H1 (cell line): ENCODE results near the gene TIMM21. TPM values are rescaled to one million over a fixed set of nuclear protein-coding genes. Genes with fewer than 3 reads are reported as not detected.

Experiments used
- CTCF ChIA-PET: fragments of 300-600 bp; sonication (Branson Sonifier 250); formaldehyde crosslinking; loops from one replicate; lab custom pipeline; 2021; ENCODE audit not compliant: partially characterized antibody; lab: Charles Lee
- POLR2A ChIA-PET: fragments of 300-600 bp; sonication (Branson Sonifier 250); formaldehyde crosslinking; loops from one replicate; lab custom pipeline; 2021; ENCODE audit warnings: inconsistent platforms; ENCODE audit not compliant: partially characterized antibody; lab: Charles Lee
- DNase-seq, 2 experiments: peaks; one replicate each; pipeline versions ENCODE4 v3.0.0 to v3.0.0-alpha.2; 2010 to 2022; ENCODE audit warnings: low spot score in 2 of 2, low read depth in 1 of 2, mixed read lengths in 1 of 2
- FAIRE-seq: peaks from 2 replicates; lab custom pipeline; 2011; peaks lifted over from hg19 to GRCh38; lab: Jason Lieb, UNC
- H2AFZ ChIP-seq: 2 replicates; pipeline ENCODE4 v1.8.1; 2012; ENCODE audit warnings: low read length, inconsistent platforms
- H2AK5ac ChIP-seq: 2 replicates; pipeline ENCODE4 v1.6.1; 2013; ENCODE audit warnings: low read depth, low read length
- H2BK120ac ChIP-seq: replicated peaks from 2 replicates; pipeline ENCODE3; 2013; ENCODE audit warnings: low read depth, low read length, inconsistent platforms
- H2BK12ac ChIP-seq: 2 replicates; pipeline ENCODE4 v1.6.1; 2013; ENCODE audit warnings: low read depth, low read length
- H2BK15ac ChIP-seq: 2 replicates; pipeline ENCODE4 v1.6.1; 2013; ENCODE audit warnings: low read length
- H2BK20ac ChIP-seq: 2 replicates; pipeline ENCODE4 v1.6.1; 2013; ENCODE audit warnings: low read length
- H2BK5ac ChIP-seq: 2 replicates; pipeline ENCODE4 v1.6.1; 2013; ENCODE audit warnings: low read depth, low read length
- H3K14ac ChIP-seq: 2 replicates; pipeline ENCODE4 v1.6.1; 2013; ENCODE audit warnings: inconsistent platforms; ENCODE audit not compliant: insufficient read length
- H3K18ac ChIP-seq: 2 replicates; pipeline ENCODE4 v1.6.1; 2013; ENCODE audit warnings: low read length; ENCODE audit errors: extremely low read depth
- H3K23ac ChIP-seq: 2 replicates; pipeline ENCODE4 v1.6.1; 2013; ENCODE audit warnings: inconsistent platforms; ENCODE audit not compliant: insufficient read length
- H3K23me2 ChIP-seq: 2 replicates; pipeline ENCODE4 v1.6.1; 2013; ENCODE audit warnings: low read depth, low read length
- H3K27ac ChIP-seq: 2 replicates; pipeline ENCODE4 v1.6.1; 2011; ENCODE audit warnings: low read depth, low read length, inconsistent platforms
- H3K27me3 ChIP-seq, 4 experiments: replicated peaks in 1 of 4; 1 replicate in 1 of 4; 2 replicates in 3 of 4; pipeline versions ENCODE4 v1.6.1 to v1.8.1; 2011 to 2013; ENCODE audit warnings: low read length in 3 of 4, mild to moderate bottlenecking in 3 of 4, inconsistent platforms in 2 of 4, mixed read lengths in 2 of 4, moderate library complexity in 1 of 4; ENCODE audit not compliant: control insufficient read depth in 3 of 4, insufficient read depth in 3 of 4; ENCODE audit errors: extremely low read depth in 1 of 4
- H3K36me3 ChIP-seq, 4 experiments: 2 replicates each; pipeline versions ENCODE4 v1.6.1 to v1.8.1; 2011 to 2013; ENCODE audit warnings: mild to moderate bottlenecking in 4 of 4, low read length in 3 of 4, moderate library complexity in 2 of 4, control low read depth in 1 of 4, inconsistent platforms in 1 of 4; ENCODE audit not compliant: insufficient read depth in 4 of 4, control insufficient read depth in 2 of 4
- H3K4ac ChIP-seq: replicated peaks from 2 replicates; pipeline ENCODE3; 2013; ENCODE audit warnings: low read length, low read depth, mixed read lengths, inconsistent platforms; ENCODE audit not compliant: insufficient read length
- H3K4me1 ChIP-seq, 4 experiments: replicated peaks in 1 of 4; 1 replicate in 1 of 4; 2 replicates in 3 of 4; pipeline versions ENCODE4 v1.6.1 to v1.8.1; 2011 to 2013; ENCODE audit warnings: low read length in 3 of 4, inconsistent platforms in 2 of 4, mixed read lengths in 1 of 4; ENCODE audit not compliant: insufficient read depth in 4 of 4, control insufficient read depth in 3 of 4
- H3K4me2 ChIP-seq, 2 experiments: 2 replicates each; pipeline versions ENCODE4 v1.6.1 to v1.8.1; 2011 to 2013; ENCODE audit warnings: low read depth in 2 of 2, low read length in 2 of 2, control low read depth in 1 of 2, inconsistent platforms in 1 of 2, mild to moderate bottlenecking in 1 of 2; ENCODE audit not compliant: insufficient read depth in 1 of 2
- H3K4me3 ChIP-seq, 4 experiments: fragments of 200-600, 300-600 bp in 1 of 4; sonication (generic), shearing (Covaris generic), sonication (Bioruptor Twin) in 1 of 4; 2 replicates each; pipeline versions ENCODE4 v1.5.1 to v1.8.1; 2011 to 2016; ENCODE audit warnings: low read length in 4 of 4, low read depth in 3 of 4, control low read depth in 2 of 4, inconsistent platforms in 2 of 4, mild to moderate bottlenecking in 2 of 4, mixed read lengths in 1 of 4, moderate library complexity in 1 of 4; ENCODE audit not compliant: insufficient read depth in 2 of 4; ENCODE audit errors: extremely low read depth in 1 of 4
- H3K56ac ChIP-seq: replicated peaks from 2 replicates; pipeline ENCODE3; 2013; ENCODE audit warnings: low read depth, mild to moderate bottlenecking, mixed read lengths, low read length, inconsistent platforms; ENCODE audit not compliant: insufficient read length
- H3K79me1 ChIP-seq: 2 replicates; pipeline ENCODE4 v1.6.1; 2013; ENCODE audit warnings: low read depth, low read length, control low read depth
- H3K79me2 ChIP-seq, 2 experiments: 2 replicates each; pipeline versions ENCODE4 v1.6.1 to v1.8.1; 2012 to 2013; ENCODE audit warnings: low read length in 2 of 2, mild to moderate bottlenecking in 2 of 2, inconsistent platforms in 1 of 2; ENCODE audit not compliant: insufficient read depth in 2 of 2, control insufficient read depth in 1 of 2
- H3K9ac ChIP-seq, 4 experiments: replicated peaks in 1 of 4; 1 replicate in 1 of 4; 2 replicates in 3 of 4; pipeline versions ENCODE4 v1.6.1 to v1.8.1; 2011 to 2013; ENCODE audit warnings: low read depth in 3 of 4, low read length in 3 of 4, control low read depth in 2 of 4, mild to moderate bottlenecking in 2 of 4, moderate library complexity in 2 of 4, inconsistent platforms in 1 of 4; ENCODE audit errors: extremely low read depth in 1 of 4
- H3K9me3 ChIP-seq, 2 experiments: 2 replicates each; pipeline versions ENCODE4 v1.6.1 to v1.8.1; 2012 to 2013; ENCODE audit warnings: mild to moderate bottlenecking in 2 of 2, moderate library complexity in 2 of 2, control low read depth in 1 of 2, inconsistent platforms in 1 of 2, low read depth in 1 of 2, low read length in 1 of 2, mixed read lengths in 1 of 2; ENCODE audit not compliant: insufficient read depth in 2 of 2
- H4K20me1 ChIP-seq, 2 experiments: replicated peaks in 1 of 2; 2 replicates each; pipeline versions ENCODE3 to v1.8.1; 2011 to 2013; ENCODE audit warnings: inconsistent platforms in 2 of 2, low read length in 2 of 2, mild to moderate bottlenecking in 1 of 2; ENCODE audit not compliant: insufficient read depth in 2 of 2, control insufficient read depth in 1 of 2
- H4K5ac ChIP-seq: 2 replicates; pipeline ENCODE4 v1.6.1; 2013; ENCODE audit warnings: low read length, low read depth, mixed read lengths, inconsistent platforms; ENCODE audit not compliant: insufficient read length
- H4K8ac ChIP-seq: 2 replicates; pipeline ENCODE4 v1.8.0; 2013; ENCODE audit warnings: mild to moderate bottlenecking, moderate library complexity, low read length, inconsistent platforms; ENCODE audit not compliant: insufficient read depth; ENCODE audit errors: extremely low read depth
- H4K91ac ChIP-seq: replicated peaks from 2 replicates; pipeline ENCODE3; 2013; ENCODE audit warnings: low read length, mixed read lengths, inconsistent platforms; ENCODE audit not compliant: insufficient read length
- ASH2L ChIP-seq: fragments of 200-600, 300-600 bp; sonication (generic); IDR thresholded peaks from one replicate; pipeline ENCODE4 v1.7.1; 2017; ENCODE audit warnings: low read length
- CBX5 ChIP-seq: fragments of 300-800, 300-1000 bp; sonication (generic); IDR thresholded peaks from 2 replicates; pipeline ENCODE4 v1.7.1; 2016; ENCODE audit warnings: antibody characterized with exemption, low read length, low read depth
- CEBPB ChIP-seq: IDR thresholded peaks from 2 replicates; pipeline ENCODE4 v1.6.1; 2012; ENCODE audit warnings: low read depth, low read length
- CREB1 ChIP-seq: IDR thresholded peaks from 2 replicates; pipeline ENCODE4 v1.6.1; 2012; ENCODE audit warnings: inconsistent platforms
- E2F6 ChIP-seq: IDR thresholded peaks from 2 replicates; pipeline ENCODE4 v1.6.1; 2012; ENCODE audit warnings: inconsistent platforms
- EGR1 ChIP-seq: IDR thresholded peaks from 2 replicates; pipeline ENCODE4 v1.6.1; 2011; ENCODE audit warnings: low read depth, low read length, borderline replicate concordance
- JUND ChIP-seq: IDR thresholded peaks from 2 replicates; pipeline ENCODE4 v1.6.1; 2011; ENCODE audit warnings: mild to moderate bottlenecking, improper control_type of control experiment, low read length
- NRF1 ChIP-seq: IDR thresholded peaks from 2 replicates; pipeline ENCODE4 v1.6.1; 2011; ENCODE audit warnings: mild to moderate bottlenecking, low read depth, low read length, improper control_type of control experiment
- POLR2A ChIP-seq, 2 experiments: IDR thresholded peaks; 1 replicate in 1 of 2; 2 replicates in 1 of 2; pipeline ENCODE4 v1.6.1; 2011; ENCODE audit warnings: low read depth in 2 of 2, low read length in 2 of 2, mild to moderate bottlenecking in 2 of 2; ENCODE audit errors: control extremely low read depth in 1 of 2
- RNF2 ChIP-seq: fragments of 200-900, 300-1000 bp; sonication (generic); IDR thresholded peaks from 2 replicates; pipeline ENCODE4 v1.7.1; 2016; ENCODE audit warnings: borderline replicate concordance, low read depth, mild to moderate bottlenecking, antibody characterized with exemption, low read length; ENCODE audit not compliant: poor library complexity, severe bottlenecking; ENCODE audit errors: missing control alignments
- SP2 ChIP-seq: IDR thresholded peaks from 2 replicates; pipeline ENCODE4 v1.6.1; 2012; ENCODE audit warnings: mild to moderate bottlenecking, low read length, inconsistent platforms
- SP4 ChIP-seq: IDR thresholded peaks from 2 replicates; pipeline ENCODE4 v1.6.1; 2012; ENCODE audit warnings: low read length, inconsistent platforms
- SRF ChIP-seq: IDR thresholded peaks from 2 replicates; pipeline ENCODE4 v1.6.1; 2011; ENCODE audit warnings: mild to moderate bottlenecking, low read depth, low read length, moderate library complexity
- TAF7 ChIP-seq: optimal IDR thresholded peaks from 2 replicates; pipeline ENCODE3; 2011; ENCODE audit warnings: low read depth, mild to moderate bottlenecking, inconsistent platforms, low read length, moderate library complexity, borderline replicate concordance
- TBP ChIP-seq: IDR thresholded peaks from 2 replicates; pipeline ENCODE4 v1.6.1; 2011; ENCODE audit warnings: low read depth, low read length, improper control_type of control experiment
- TEAD4 ChIP-seq: IDR thresholded peaks from 2 replicates; pipeline ENCODE4 v1.6.1; 2012; ENCODE audit warnings: low read depth, low read length, inconsistent platforms, mixed read lengths
- WGBS, 2 experiments: shearing (Covaris generic) in 1 of 2; methylation state at CpG; one replicate each; pipeline versions ENCODE4 v1.1.6 to v1.1.7; 2013 to 2015; ENCODE audit warnings: low lambda C conversion rate in 2 of 2, mixed read lengths in 2 of 2, inconsistent platforms in 1 of 2, low coverage in 1 of 2, missing lambda C conversion rate in 1 of 2; ENCODE audit not compliant: insufficient replicate concordance in 2 of 2, insufficient coverage in 1 of 2, insufficient read length in 1 of 2; ENCODE audit errors: extremely low coverage in 1 of 2, missing lambda C conversion rate in 1 of 2; 5-methylcytosine and 5-hydroxymethylcytosine counted together
- polyA plus RNA-seq, 7 experiments: library from polyadenylated mRNA; depleted of rRNA in 3 of 7; stranded (reverse) in 5 of 7; unstranded in 2 of 7; fragments of >200 nt in 5 of 7; fragments of 200-250 nt in 2 of 7; gene quantifications; 1 replicate in 5 of 7; 2 replicates in 1 of 7; 4 replicates in 1 of 7; pipeline versions ENCODE4 v1.2.1 to v1.2.3, GENCODE V29; 2011 to 2013; ENCODE audit warnings: missing spikeins in 2 of 7, mixed read lengths in 2 of 7
- total RNA-seq: library from RNA; stranded (reverse); fragmentation: NEBNext Ultra II Directional; extraction: Animal tissue kit (Norgen Biotek cat#: 25700); gene quantifications from 2 replicates; pipeline ENCODE4 v1.2.1, GENCODE V29; 2021

Gene TIMM21
- total and polyA plus RNA-seq, 2 of the 8 experiments (the other 6 are each of a cell fraction or from before 2014, with no cell fraction given): 27.9 to 43.8 TPM

- no peak overlapping the region for H3K27ac ChIP-seq
- no peak for TF ChIP-seq NRF1
- TF ChIP-seq JUND: no peak
- no peak for TF ChIP-seq TAF7
- TF ChIP-seq TBP: no peak
- no peak for TF ChIP-seq E2F6
- no peak for TF ChIP-seq ASH2L
- no peak for TF ChIP-seq SP4
- TF ChIP-seq CEBPB: no peak
- no peak for TF ChIP-seq SRF
- TF ChIP-seq CREB1: no peak
- no peak for TF ChIP-seq CBX5
- no peak for TF ChIP-seq EGR1
- no peak for TF ChIP-seq POLR2A (IDR thresholded peaks at IDR 0.05; ENCODE audit: control extremely low read depth in 1 of 2, low read depth in 2 of 2, low read length in 2 of 2)
- TF ChIP-seq TEAD4: no peak
- TF ChIP-seq SP2: no peak
- TF ChIP-seq RNF2: no peak
These were observed 6.1 kb upstream of the TIMM21 start for GRCh38 chr18:74142252-74142651.

More at GRCh38 chr18:74142252-74142651, 6.1 kb upstream of the TIMM21 start:
- Histone ChIP-seq H2AK5ac (no peak overlapping the region), H4K91ac (no peak overlapping the region), H3K4me3 (no peak overlapping the region), H3K14ac (no peak overlapping the region), H3K4ac (no peak overlapping the region), H4K20me1 (no peaks in the 10 kb centered on the region), H3K79me1 (no peaks in the 10 kb centered on the region), H3K79me2 (no peaks in the 10 kb centered on the region), H3K18ac (no peak overlapping the region), H3K4me2 (no peak overlapping the region), H3K4me1 (no peaks in the 10 kb centered on the region; a peak in 1 of 7 replicates), H3K23ac (no peak overlapping the region), H3K27me3 (no peaks in the 10 kb centered on the region; a peak in 1 of 7 replicates), H2BK120ac (no peak overlapping the region), H2BK20ac (no peak overlapping the region), H2BK5ac (no peak overlapping the region), H3K56ac (no peak overlapping the region), H4K5ac (no peak overlapping the region), H3K9ac (no peak overlapping the region), H3K23me2 (peaks cover 2% of the 10 kb centered on the region; the same call in 1 of the 2 replicates), H3K36me3 (no peaks in the 10 kb centered on the region), H2BK15ac (no peak overlapping the region), H2BK12ac (no peak overlapping the region), H4K8ac (no peak overlapping the region), H3K9me3 (no peaks in the 10 kb centered on the region), H2AFZ (no peak overlapping the region)
- no peak for DNase-seq
- WGBS, 2 experiments: 90% methylated on average over 2 of the region's 2 CpGs; no CpG with 5 or more reads in 1 of the 2 experiments
- POLR2A ChIA-PET: no interaction called here
- CTCF ChIA-PET: interaction anchor here (1.2 to 1.8 kb wide), 2 partner anchors 10 to 200 kb away, joined by 3 to 4 read pairs; no protein-coding TSS in a partner anchor
- no peak for FAIRE-seq
